ENCODE measurements around the gene PHLDA3.

Gene PHLDA3

DNA sequence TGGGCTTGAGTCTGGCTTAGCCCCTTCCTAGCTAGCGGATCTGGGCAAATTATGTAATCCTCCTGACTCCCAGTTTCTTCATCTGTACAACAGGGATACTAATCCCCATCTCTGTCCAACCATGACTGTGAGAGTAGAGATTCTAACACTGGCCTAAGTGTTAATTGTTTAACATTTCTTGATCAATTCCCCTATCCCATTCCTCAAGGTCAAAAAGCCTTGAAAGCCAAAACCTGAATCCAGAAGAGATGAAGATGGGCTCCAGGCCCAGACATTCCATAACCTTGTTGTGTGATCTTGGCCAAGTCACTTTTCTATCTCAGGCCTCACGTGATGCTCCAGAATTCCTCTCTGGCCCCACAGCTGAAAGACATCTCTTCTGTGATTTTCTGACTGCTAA lies 18.8 kb upstream of the PHLDA3 start:
- Histone ChIP-seq H3K9ac (no peak overlapping the region), H3K79me2 (ENCODE audit: insufficient read depth, low read depth) (no peaks in the 10 kb centered on the region), H2AFZ (ENCODE audit: low read depth) (no peak overlapping the region), H3K4me2 (no peak overlapping the region), H3K4me3 (IDR thresholded peaks at IDR 0.05; ENCODE audit: insufficient read depth, low read depth, low read length) (no peak overlapping the region), H3K27ac (no peak overlapping the region), H3K36me3 (ENCODE audit: insufficient read depth) (peaks cover 5% of the 10 kb centered on the region; the same call in 1 of the 2 replicates), H4K20me1 (ENCODE audit: insufficient read depth) (no peaks in the 10 kb centered on the region), H3K27me3 (ENCODE audit: insufficient read depth, low read depth) (no peaks in the 10 kb centered on the region), H3K4me1 (ENCODE audit: low read depth, poor library complexity, severe bottlenecking) (peaks cover 2% of the 10 kb centered on the region)
- TF ChIP-seq, protein P1, sequence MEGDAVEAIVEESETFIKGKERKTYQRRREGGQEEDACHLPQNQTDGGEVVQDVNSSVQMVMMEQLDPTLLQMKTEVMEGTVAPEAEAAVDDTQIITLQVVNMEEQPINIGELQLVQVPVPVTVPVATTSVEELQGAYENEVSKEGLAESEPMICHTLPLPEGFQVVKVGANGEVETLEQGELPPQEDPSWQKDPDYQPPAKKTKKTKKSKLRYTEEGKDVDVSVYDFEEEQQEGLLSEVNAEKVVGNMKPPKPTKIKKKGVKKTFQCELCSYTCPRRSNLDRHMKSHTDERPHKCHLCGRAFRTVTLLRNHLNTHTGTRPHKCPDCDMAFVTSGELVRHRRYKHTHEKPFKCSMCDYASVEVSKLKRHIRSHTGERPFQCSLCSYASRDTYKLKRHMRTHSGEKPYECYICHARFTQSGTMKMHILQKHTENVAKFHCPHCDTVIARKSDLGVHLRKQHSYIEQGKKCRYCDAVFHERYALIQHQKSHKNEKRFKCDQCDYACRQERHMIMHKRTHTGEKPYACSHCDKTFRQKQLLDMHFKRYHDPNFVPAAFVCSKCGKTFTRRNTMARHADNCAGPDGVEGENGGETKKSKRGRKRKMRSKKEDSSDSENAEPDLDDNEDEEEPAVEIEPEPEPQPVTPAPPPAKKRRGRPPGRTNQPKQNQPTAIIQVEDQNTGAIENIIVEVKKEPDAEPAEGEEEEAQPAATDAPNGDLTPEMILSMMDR (conservative IDR thresholded peaks at IDR 0.05; ENCODE audit: low read depth, low read length) = no peak

DNA sequence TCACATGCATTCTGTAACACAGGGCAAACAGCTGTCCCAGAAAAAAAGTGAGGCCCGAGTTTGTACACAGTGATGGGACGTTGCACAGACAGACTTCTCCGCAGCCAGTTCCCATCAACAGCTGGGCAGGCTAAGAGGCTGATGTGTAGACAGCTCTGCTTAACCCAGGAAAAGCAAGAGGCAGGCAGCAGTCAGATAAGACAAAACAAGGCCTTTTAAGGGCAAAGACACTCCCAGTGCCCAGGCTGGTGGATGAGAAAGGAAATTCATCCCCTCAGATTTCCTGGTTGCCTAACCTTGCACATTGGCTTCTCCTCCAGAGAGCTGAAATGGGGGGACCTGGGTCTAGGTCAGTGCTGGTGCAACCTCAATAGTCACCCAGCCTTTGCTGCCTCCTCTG lies 17.2 kb upstream of the PHLDA3 start:
- Histone ChIP-seq H3K4me2 (no peak overlapping the region), H3K27me3 (ENCODE audit: insufficient read depth, low read depth) (peaks cover 4% of the 10 kb centered on the region), H3K9ac (no peak overlapping the region), H2AFZ (ENCODE audit: low read depth) (no peak overlapping the region), H3K4me3 (IDR thresholded peaks at IDR 0.05; ENCODE audit: insufficient read depth, low read depth, low read length) (no peak overlapping the region), H3K79me2 (ENCODE audit: insufficient read depth, low read depth) (no peaks in the 10 kb centered on the region), H3K27ac (no peak overlapping the region), H3K36me3 (ENCODE audit: insufficient read depth) (peaks cover 5% of the 10 kb centered on the region; the same call in 1 of the 2 replicates), H3K4me1 (ENCODE audit: low read depth, poor library complexity, severe bottlenecking) (peaks cover 16% of the 10 kb centered on the region), H4K20me1 (ENCODE audit: insufficient read depth) (no peaks in the 10 kb centered on the region)
- TF ChIP-seq, protein P1 (conservative IDR thresholded peaks at IDR 0.05; ENCODE audit: low read depth, low read length) = no peak

DNA sequence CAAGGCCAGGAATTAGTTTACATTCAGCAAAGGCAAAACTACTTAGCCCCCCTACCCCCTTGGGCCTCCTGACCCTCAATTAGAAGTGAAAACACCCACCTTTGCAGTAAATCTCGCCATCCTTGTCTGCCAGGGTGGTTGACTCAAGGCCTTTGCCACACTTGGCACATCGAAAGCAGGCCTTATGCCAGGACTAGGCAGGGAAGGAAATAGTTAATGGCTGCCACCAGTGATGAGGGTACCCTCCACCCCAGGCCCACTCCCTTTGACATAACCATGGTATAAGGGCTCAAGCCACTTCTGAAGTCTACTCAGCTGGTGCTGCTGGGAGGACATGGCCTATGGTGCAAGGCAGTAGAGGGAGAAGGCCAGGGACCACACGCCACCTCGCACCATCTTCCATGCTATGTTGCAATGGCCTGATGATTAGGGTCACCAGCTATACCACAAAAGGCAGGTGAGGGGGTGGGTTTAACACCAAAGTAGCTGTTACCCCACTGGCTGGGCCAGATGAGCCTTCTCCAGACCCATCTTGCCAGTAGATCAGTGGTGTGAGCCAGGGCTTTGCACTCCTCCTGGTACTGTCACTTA lies 16.3 kb upstream of the PHLDA3 start:
- Histone ChIP-seq H3K9ac (no peak overlapping the region), H3K4me3 (IDR thresholded peaks at IDR 0.05; ENCODE audit: insufficient read depth, low read depth, low read length) (no peak overlapping the region), H3K27ac (no peak overlapping the region), H2AFZ (ENCODE audit: low read depth) (no peak overlapping the region), H3K4me2 (no peak overlapping the region), H3K36me3 (ENCODE audit: insufficient read depth) (peaks cover 5% of the 10 kb centered on the region; the same call in 1 of the 2 replicates), H3K79me2 (ENCODE audit: insufficient read depth, low read depth) (no peaks in the 10 kb centered on the region), H3K27me3 (ENCODE audit: insufficient read depth, low read depth) (peaks cover 5% of the 10 kb centered on the region), H4K20me1 (ENCODE audit: insufficient read depth) (no peaks in the 10 kb centered on the region), H3K4me1 (ENCODE audit: low read depth, poor library complexity, severe bottlenecking) (peaks cover 20% of the 10 kb centered on the region)
- TF ChIP-seq, protein P1 (conservative IDR thresholded peaks at IDR 0.05; ENCODE audit: low read depth, low read length) = no peak

DNA sequence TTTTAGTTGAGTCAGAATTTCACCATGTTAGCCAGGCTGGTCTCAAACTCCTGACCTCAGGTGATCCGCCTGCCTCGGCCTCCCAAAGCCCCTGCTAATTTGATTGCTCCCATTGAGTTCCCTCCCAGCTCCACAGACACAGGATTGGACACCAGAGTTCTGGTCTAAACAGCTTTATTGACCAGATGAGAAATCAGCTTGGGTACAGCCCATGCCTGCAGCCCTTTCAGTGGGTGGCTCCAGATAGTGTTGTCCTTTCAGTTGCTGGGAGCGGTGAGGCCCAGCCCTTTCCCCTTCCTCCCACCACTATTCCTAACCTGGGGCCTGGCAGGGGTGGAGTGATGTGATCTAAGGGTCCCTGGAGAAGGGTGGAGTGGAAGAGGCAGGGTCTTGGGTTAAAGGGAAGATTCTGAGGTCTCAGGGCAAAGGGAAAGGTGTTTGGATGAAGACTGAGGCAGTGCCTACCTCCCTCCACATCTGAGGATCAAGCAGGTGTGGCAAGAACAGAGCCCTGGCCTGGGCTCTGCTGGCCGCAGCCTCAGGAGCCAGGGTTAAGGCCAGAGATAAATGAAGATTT lies 14.5 kb upstream of the PHLDA3 start:
- Histone ChIP-seq H3K4me1 (ENCODE audit: low read depth, poor library complexity, severe bottlenecking) (peaks cover 25% of the 10 kb centered on the region), H3K79me2 (ENCODE audit: insufficient read depth, low read depth) (no peaks in the 10 kb centered on the region), H4K20me1 (ENCODE audit: insufficient read depth) (no peaks in the 10 kb centered on the region), H3K4me3 (IDR thresholded peaks at IDR 0.05; ENCODE audit: insufficient read depth, low read depth, low read length) (no peak overlapping the region), H3K27ac (no peak overlapping the region), H3K4me2 (no peak overlapping the region), H3K27me3 (ENCODE audit: insufficient read depth, low read depth) (peaks cover 5% of the 10 kb centered on the region), H3K36me3 (ENCODE audit: insufficient read depth) (peaks cover 3% of the 10 kb centered on the region; the same call in 1 of the 2 replicates), H2AFZ (ENCODE audit: low read depth) (no peak overlapping the region), H3K9ac (no peak overlapping the region)
- TF ChIP-seq, protein P1 (conservative IDR thresholded peaks at IDR 0.05; ENCODE audit: low read depth, low read length) = no peak
